ENCODE results near the gene TNFSF9.
"Not testable (repeated sequence)": the region's sequence is repeated elsewhere in the genome, so short reads cannot be mapped to it uniquely, and the experiment has no call there.

TNFSF9 gene

GRCh38 chr19:6573350-6573749 lies 42.5 kb downstream of the TNFSF9 start:
- DNase-seq: no peak

- DNase-seq: no peak
These were observed 46.1 kb downstream of the TNFSF9 start for GRCh38 chr19:6576869-6577475.

GRCh38 chr19:6577476-6578125 lies 46.8 kb downstream of the TNFSF9 start:
- no peak for DNase-seq

- no peak for DNase-seq
These were observed 48.8 kb downstream of the TNFSF9 start for GRCh38 chr19:6579450-6580178.

- DNase-seq: no peak
These were observed 49.5 kb downstream of the TNFSF9 start for GRCh38 chr19:6580313-6580712.

- DNase-seq: not testable (repeated sequence)
These were observed 52.0 kb downstream of the TNFSF9 start for GRCh38 chr19:6582515-6583484.

Measured in CD4-positive, alpha-beta T cell treated with Interleukin-6 for 4 hours (primary cell).